Suprapubic skin (tissue), 3 donors: ENCODE measurements around the gene COL11A2.

ENCODE experiments used
- CTCF ChIP-seq, 2 donors: fragments of 200-600 bp in 1 of 2; fragments of 450-650 bp in 1 of 2; sonication (generic) in 1 of 2; IDR thresholded peaks; one replicate each; pipeline ENCODE4 v1.5.1; 2016 to 2019; ENCODE audit warnings: antibody characterized with exemption in 2 of 2, mild to moderate bottlenecking in 1 of 2, moderate library complexity in 1 of 2
- EP300 ChIP-seq: sonication (generic); formaldehyde crosslinking; IDR thresholded peaks from one replicate; pipeline ENCODE4 v1.6.1; 2017; ENCODE audit warnings: antibody characterized with exemption
- POLR2A ChIP-seq, 2 donors: fragments of 450-650 bp; IDR thresholded peaks; one replicate each; pipeline ENCODE4 v1.6.1; 2017; ENCODE audit warnings: antibody characterized with exemption in 2 of 2, mild to moderate bottlenecking in 2 of 2, moderate library complexity in 2 of 2

GRCh38 chr6:33205191-33206026 lies 13.1 kb upstream of the COL11A2 start:
- TF ChIP-seq CTCF (IDR thresholded peaks at IDR 0.05) (no peak), EP300 (no peak), POLR2A (IDR thresholded peaks at IDR 0.05) (no peak)
